Lower lobe of right lung (tissue), 2 donors: ENCODE data around the gene PCDHA10. TPM values are rescaled to one million over a fixed set of nuclear protein-coding genes. Genes with fewer than 3 reads are reported as not detected.
"Not testable (repeated sequence)": the region's sequence is repeated elsewhere in the genome, so short reads cannot be mapped to it uniquely, and the experiment has no call there.

Source experiments
- ATAC-seq, 2 donors: fragments of 200-7000 bp; cut with Tn5 transposase; one replicate each; pipeline ENCODE4 v1.9.1; 2020 to 2022; ENCODE audit warnings: mild to moderate bottlenecking in 2 of 2, moderate library complexity in 2 of 2
- DNase-seq: peaks from one replicate; pipeline ENCODE4 v3.0.0-alpha.2; 2020
- H3K27ac ChIP-seq: fragments of 200-600 bp; one replicate; pipeline ENCODE4 v1.8.0; 2022
- H3K27me3 ChIP-seq: fragments of 200-600 bp; one replicate; pipeline ENCODE4 v1.8.0; 2022; ENCODE audit warnings: low read depth
- H3K36me3 ChIP-seq: fragments of 200-600 bp; one replicate; pipeline ENCODE4 v1.8.0; 2022; ENCODE audit warnings: mild to moderate bottlenecking
- H3K4me1 ChIP-seq: fragments of 200-600 bp; one replicate; pipeline ENCODE4 v1.8.0; 2022
- H3K4me3 ChIP-seq: fragments of 200-600 bp; one replicate; pipeline ENCODE4 v1.8.0; 2022; ENCODE audit warnings: mild to moderate bottlenecking
- H3K9me3 ChIP-seq: fragments of 200-600 bp; one replicate; pipeline ENCODE4 v1.8.0; 2022
- CTCF ChIP-seq: fragments of 200-600 bp; IDR thresholded peaks from one replicate; pipeline ENCODE4 v1.8.0; 2022; ENCODE audit warnings: antibody characterized with exemption, mild to moderate bottlenecking
- intact Hi-C: fragments of 100-400 bp; cut with DNase I; formaldehyde crosslinking; loops from one replicate; pipeline ENCODE4 v1.11.0; 2022
- total RNA-seq: library from RNA; stranded (reverse); fragmentation: NEBNext Ultra II Directional; extraction: Animal tissue kit (Norgen Biotek cat#: 25700); gene quantifications from one replicate; pipeline ENCODE4 v1.2.1, GENCODE V29; 2021
- donor health status: DM: no; HTN: yes; CAD: no; lungs with severe emphysema.

Gene PCDHA10
- total RNA-seq, 1 donor from 2014 or later = 1.5 TPM

GRCh38 chr5:140869555-140869886 lies 13.8 kb downstream of the PCDHA10 start:
- no peak for DNase-seq
- intact Hi-C loops = no loop called here
- Histone ChIP-seq H3K4me1 (no peaks in the 10 kb centered on the region), H3K9me3 (peaks cover 20% of the 10 kb centered on the region), H3K27ac (no peak overlapping the region), H3K36me3 (no peaks in the 10 kb centered on the region), H3K27me3 (no peaks in the 10 kb centered on the region), H3K4me3 (no peak overlapping the region)
- no peak for TF ChIP-seq CTCF
- peak in 1 of 2 donors; percentile 58 for ATAC-seq

- ATAC-seq (no peak), DNase-seq (no peak)
- intact Hi-C loops = no loop called here
- Histone ChIP-seq H3K9me3 (peaks cover 20% of the 10 kb centered on the region), H3K4me3 (no peak overlapping the region), H3K27me3 (peaks cover 5% of the 10 kb centered on the region), H3K36me3 (no peaks in the 10 kb centered on the region), H3K27ac (no peak overlapping the region), H3K4me1 (no peaks in the 10 kb centered on the region)
- TF ChIP-seq CTCF = no peak
Observed at GRCh38 chr5:140870221-140871201, 14.8 kb downstream of the PCDHA10 start.

DNA sequence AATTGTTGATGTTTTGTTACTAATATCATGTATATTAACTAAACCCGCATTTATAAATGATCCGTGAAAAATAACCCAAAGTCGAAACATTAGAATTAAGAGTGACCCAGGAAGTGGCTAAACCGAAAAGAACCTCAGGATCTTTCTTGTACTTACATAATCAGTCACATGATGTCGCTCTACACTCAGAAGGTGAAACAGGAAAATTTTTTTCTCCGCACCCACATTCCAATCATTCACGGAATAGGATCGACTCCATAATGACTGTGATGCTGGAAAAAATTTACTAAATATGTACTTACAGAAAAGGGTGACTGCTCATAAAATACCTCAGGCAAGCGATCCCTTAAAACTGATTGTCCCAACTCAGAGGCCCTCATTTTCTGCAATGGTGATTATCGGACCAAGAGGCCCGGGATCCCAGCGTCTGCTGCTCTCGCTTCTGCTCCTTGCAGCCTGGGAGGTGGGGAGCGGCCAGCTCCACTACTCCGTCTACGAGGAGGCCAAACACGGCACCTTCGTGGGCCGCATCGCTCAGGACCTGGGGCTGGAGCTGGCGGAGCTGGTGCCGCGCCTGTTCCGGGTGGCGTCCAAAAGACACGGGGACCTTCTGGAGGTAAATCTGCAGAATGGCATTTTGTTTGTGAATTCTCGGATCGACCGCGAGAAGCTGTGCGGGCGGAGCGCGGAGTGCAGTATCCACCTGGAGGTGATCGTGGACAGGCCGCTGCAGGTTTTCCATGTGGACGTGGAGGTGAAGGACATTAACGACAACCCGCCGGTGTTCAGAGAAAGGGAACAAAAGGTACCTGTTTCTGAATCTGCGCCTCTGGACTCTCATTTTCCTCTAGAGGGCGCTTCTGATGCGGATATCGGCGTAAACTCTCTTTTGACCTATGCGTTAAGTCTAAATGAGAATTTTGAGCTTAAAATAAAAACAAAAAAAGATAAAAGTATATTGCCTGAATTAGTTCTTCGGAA lies 19.7 kb downstream of the PCDHA10 start, which contains the start of gene PCDHA12:
TSS of gene PCDHA12 (plus strand) at position 224 of the 981 bp plus-strand sequence. CDS start at position 389, 165 bp downstream.
- intact Hi-C loops = no loop called here
- ATAC-seq (peak; percentile 79 to 89), DNase-seq (no peak)
- peak; percentile 19 for TF ChIP-seq CTCF
- Histone ChIP-seq H3K36me3 (no peaks in the 10 kb centered on the region), H3K4me3 (peak within 1 kb of the TSS; percentile 22), H3K27ac (peak within 1 kb of the TSS; percentile 57), H3K27me3 (peaks cover 7% of the 10 kb centered on the region), H3K4me1 (no peaks in the 10 kb centered on the region), H3K9me3 (peaks cover 12% of the 10 kb centered on the region)

DNA sequence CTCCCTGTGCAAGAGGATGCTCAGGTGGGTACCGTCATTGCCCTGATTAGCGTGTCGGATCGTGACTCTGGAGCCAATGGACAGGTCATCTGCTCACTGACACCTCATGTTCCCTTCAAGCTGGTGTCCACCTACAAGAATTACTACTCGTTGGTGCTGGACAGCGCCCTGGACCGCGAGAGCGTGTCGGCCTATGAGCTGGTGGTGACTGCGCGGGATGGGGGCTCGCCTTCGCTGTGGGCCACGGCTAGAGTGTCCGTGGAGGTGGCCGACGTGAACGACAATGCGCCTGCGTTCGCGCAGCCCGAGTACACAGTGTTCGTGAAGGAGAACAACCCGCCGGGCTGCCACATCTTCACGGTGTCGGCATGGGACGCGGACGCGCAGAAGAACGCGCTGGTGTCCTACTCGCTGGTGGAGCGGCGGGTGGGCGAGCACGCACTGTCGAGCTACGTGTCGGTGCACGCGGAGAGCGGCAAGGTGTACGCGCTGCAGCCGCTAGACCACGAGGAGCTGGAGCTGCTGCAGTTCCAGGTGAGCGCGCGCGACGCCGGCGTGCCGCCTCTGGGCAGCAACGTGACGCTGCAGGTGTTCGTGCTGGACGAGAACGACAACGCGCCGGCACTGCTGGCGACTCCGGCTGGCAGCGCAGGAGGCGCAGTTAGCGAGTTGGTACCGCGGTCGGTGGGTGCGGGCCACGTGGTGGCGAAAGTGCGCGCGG lies 21.0 kb downstream of the PCDHA10 start:
- H3K36me3 ChIP-seq, intact Hi-C loops, ATAC-seq, H3K4me3 ChIP-seq, H3K27me3 ChIP-seq, H3K27ac ChIP-seq, H3K9me3 ChIP-seq, DNase-seq, H3K4me1 ChIP-seq: not testable (repeated sequence)

- no peak for TF ChIP-seq CTCF
- intact Hi-C loops = no loop called here
- no peak overlapping the region for H3K27ac ChIP-seq
- ATAC-seq (peak in 1 of 2 donors; percentile 29), DNase-seq (no peak)
- peaks cover 4% of the 10 kb centered on the region for H3K9me3 ChIP-seq
- no peaks in the 10 kb centered on the region for H3K36me3 ChIP-seq
- H3K4me1 ChIP-seq = no peaks in the 10 kb centered on the region
- peaks cover 7% of the 10 kb centered on the region for H3K27me3 ChIP-seq
- H3K4me3 ChIP-seq = no peak overlapping the region
Observed at GRCh38 chr5:140877262-140877581, 21.5 kb downstream of the PCDHA10 start.
